Mucosa of rectum (tissue), 2 donors: Measurements from ENCODE around the gene HIPK1.

Experiments used
- H3K27ac ChIP-seq, 2 donors: one replicate each; pipeline ENCODE4 v1.7.0; 2013; ENCODE audit warnings: inconsistent platforms in 2 of 2, low read depth in 2 of 2, low read length in 2 of 2
- H3K27me3 ChIP-seq, 2 donors: one replicate each; pipeline ENCODE4 v1.7.0; 2013; ENCODE audit warnings: low read length in 2 of 2; ENCODE audit not compliant: control insufficient read depth in 2 of 2, insufficient read depth in 2 of 2
- H3K36me3 ChIP-seq, 2 donors: one replicate each; pipeline ENCODE4 v1.7.0; 2013; ENCODE audit warnings: low read length in 2 of 2; ENCODE audit not compliant: control insufficient read depth in 2 of 2, insufficient read depth in 2 of 2
- H3K4me1 ChIP-seq, 2 donors: one replicate each; pipeline ENCODE4 v1.7.0; 2013; ENCODE audit warnings: low read length in 2 of 2, mild to moderate bottlenecking in 1 of 2; ENCODE audit not compliant: control insufficient read depth in 2 of 2, insufficient read depth in 2 of 2
- H3K4me3 ChIP-seq, 2 donors: one replicate each; pipeline ENCODE4 v1.7.0; 2013; ENCODE audit warnings: low read length in 2 of 2
- H3K9ac ChIP-seq, 2 donors: one replicate each; pipeline ENCODE4 v1.7.0; 2013; ENCODE audit warnings: low read length in 2 of 2, low read depth in 1 of 2, mild to moderate bottlenecking in 1 of 2
- H3K9me3 ChIP-seq, 2 donors: one replicate each; pipeline ENCODE4 v1.7.0; 2013; ENCODE audit warnings: low read length in 2 of 2; ENCODE audit not compliant: control insufficient read depth in 2 of 2
- donor health status: healthy.
- donor health status: Normal muscosa, but diverticular disease.

The HIPK1 gene

DNA sequence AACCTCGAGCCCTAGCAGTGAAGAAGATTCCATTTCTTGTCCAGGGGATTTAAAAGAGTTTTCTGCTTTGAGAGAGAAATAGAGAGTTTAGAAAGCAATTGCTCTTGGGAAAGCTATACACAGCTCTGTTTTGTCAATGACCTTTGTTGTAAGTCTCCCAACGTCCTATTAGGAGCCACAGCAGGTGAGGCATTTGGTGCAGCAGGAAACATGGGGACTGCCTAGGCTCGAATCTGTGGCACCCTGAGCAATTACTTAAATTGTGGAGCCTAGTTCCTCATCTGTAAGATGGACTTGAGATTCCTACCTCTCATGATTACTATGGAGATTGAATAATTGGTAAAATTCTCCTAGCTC is 15.8 kb upstream of the HIPK1 start:
- Histone ChIP-seq H3K27me3 (no peaks in the 10 kb centered on the region), H3K27ac (no peak overlapping the region), H3K9ac (no peak overlapping the region), H3K4me3 (no peak overlapping the region), H3K36me3 (peaks cover 7 to 27% of the 10 kb centered on the region in 2 donors), H3K4me1 (peaks cover 0 to 4% of the 10 kb centered on the region in 2 donors), H3K9me3 (no peaks in the 10 kb centered on the region)

- Histone ChIP-seq H3K36me3 (peaks cover 7 to 21% of the 10 kb centered on the region in 2 donors), H3K4me3 (no peak overlapping the region), H3K4me1 (peaks cover 0 to 4% of the 10 kb centered on the region in 2 donors), H3K9me3 (no peaks in the 10 kb centered on the region), H3K27ac (no peak overlapping the region), H3K27me3 (no peaks in the 10 kb centered on the region), H3K9ac (no peak overlapping the region)
These were observed 15.0 kb upstream of the HIPK1 start for GRCh38 chr1:113913887-113914664.

- no peak overlapping the region for H3K27ac ChIP-seq
- no peaks in the 10 kb centered on the region for H3K27me3 ChIP-seq
These were observed 12.2 kb upstream of the HIPK1 start for GRCh38 chr1:113916974-113917373.

DNA sequence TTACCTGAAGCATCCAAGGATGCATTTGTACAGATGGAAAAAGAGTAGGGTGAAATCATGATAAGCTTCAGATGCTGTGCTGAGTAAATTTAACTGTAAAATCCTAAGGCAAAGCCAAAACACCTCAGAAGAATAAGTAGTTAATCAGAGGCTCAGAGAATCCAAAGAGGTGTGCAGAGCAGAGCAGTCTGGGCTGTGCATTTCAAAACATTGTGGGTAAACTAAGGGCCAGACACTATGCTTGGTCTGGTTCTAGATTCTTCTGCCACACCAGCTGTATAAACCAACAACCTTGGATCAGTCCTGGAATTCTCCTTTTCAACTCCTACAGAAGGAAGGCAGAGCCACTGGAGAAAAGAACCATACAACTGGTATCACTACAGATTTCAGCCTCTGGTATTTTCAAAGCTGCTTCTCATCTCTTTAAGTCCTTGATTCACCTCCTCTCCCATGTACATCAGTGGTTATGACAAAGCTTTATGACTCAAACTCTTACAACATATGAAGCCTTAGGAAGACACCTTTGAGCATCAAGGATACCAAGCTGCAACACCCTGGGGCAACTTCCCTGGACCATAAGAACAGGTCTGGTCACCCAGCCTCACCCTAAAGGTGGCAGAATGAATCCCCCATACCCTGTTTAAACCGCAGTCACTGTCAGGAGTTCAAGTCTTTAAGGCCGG is 11.6 kb upstream of the HIPK1 start:
- no peaks in the 10 kb centered on the region for H3K9me3 ChIP-seq
- H3K4me1 ChIP-seq: peaks cover 0 to 4% of the 10 kb centered on the region in 2 donors
- H3K27ac ChIP-seq: no peak overlapping the region
- H3K9ac ChIP-seq: no peak overlapping the region
- H3K36me3 ChIP-seq: peaks cover 0 to 1% of the 10 kb centered on the region in 2 donors
- H3K4me3 ChIP-seq: no peak overlapping the region
- no peaks in the 10 kb centered on the region for H3K27me3 ChIP-seq

More at GRCh38 chr1:113916974-113917373, 12.2 kb upstream of the HIPK1 start:
- H3K36me3 ChIP-seq: peaks cover 0 to 4% of the 10 kb centered on the region in 2 donors
- no peak overlapping the region for H3K4me3 ChIP-seq
- no peak overlapping the region for H3K9ac ChIP-seq
- H3K9me3 ChIP-seq: no peaks in the 10 kb centered on the region
- peaks cover 0 to 4% of the 10 kb centered on the region in 2 donors for H3K4me1 ChIP-seq

- Histone ChIP-seq H3K9me3 (no peaks in the 10 kb centered on the region), H3K4me1 (no peaks in the 10 kb centered on the region), H3K27me3 (no peaks in the 10 kb centered on the region), H3K9ac (no peak overlapping the region), H3K36me3 (no peaks in the 10 kb centered on the region), H3K4me3 (no peak overlapping the region), H3K27ac (no peak overlapping the region)
These were observed 10.9 kb upstream of the HIPK1 start for GRCh38 chr1:113918243-113918642.

DNA sequence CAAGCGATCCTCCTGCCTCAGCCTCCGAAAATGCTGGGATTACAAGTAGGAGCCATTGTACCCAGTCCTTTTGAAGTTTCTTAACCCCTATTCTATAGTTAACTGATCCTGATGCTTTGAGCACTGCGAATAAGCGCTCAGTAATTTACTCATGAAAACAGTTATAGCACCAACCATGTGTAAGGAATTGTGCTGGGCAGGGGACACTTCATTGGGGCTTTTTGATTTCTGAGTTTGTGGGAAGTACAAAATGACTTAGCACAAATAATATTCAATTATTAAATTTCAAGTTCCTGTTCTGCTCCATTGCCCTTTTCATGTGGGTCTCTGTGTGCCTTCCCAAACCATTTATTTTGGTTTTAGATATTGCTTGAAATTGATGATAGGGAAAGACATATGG is 6.2 kb upstream of the HIPK1 start:
- no peaks in the 10 kb centered on the region for H3K36me3 ChIP-seq
- H3K4me3 ChIP-seq: no peak overlapping the region
- no peak overlapping the region for H3K9ac ChIP-seq
- H3K27ac ChIP-seq: no peak overlapping the region
- H3K9me3 ChIP-seq: no peaks in the 10 kb centered on the region
- peaks cover 0 to under 1% of the 10 kb centered on the region in 2 donors for H3K4me1 ChIP-seq
- H3K27me3 ChIP-seq: no peaks in the 10 kb centered on the region

DNA sequence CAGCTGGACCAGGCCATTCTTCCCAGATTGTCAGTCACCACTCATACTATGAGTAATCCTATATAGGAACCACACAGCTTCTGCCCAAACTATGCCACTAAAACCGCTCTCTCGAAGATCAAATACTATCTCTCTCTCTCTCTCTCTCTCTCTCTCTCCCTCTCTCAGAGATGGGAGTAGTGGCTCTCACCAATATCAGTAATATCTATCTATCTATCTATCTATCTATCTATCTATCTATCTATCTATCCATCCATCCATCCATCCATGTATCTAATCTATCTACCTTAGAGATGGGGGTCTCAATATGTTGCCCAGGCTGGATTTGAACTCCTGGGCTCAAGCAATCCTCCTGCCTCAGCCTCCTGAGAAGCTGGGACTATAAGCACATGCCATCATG is 4.7 kb upstream of the HIPK1 start:
- Histone ChIP-seq H3K4me1 (peaks cover 0 to 8% of the 10 kb centered on the region in 2 donors), H3K36me3 (no peaks in the 10 kb centered on the region), H3K9me3 (no peaks in the 10 kb centered on the region), H3K27ac (no peak overlapping the region), H3K4me3 (no peak overlapping the region), H3K27me3 (no peaks in the 10 kb centered on the region), H3K9ac (no peak overlapping the region)

- peak overlapping the region; percentile 90 to 92 for H3K4me3 ChIP-seq
- no peaks in the 10 kb centered on the region for H3K36me3 ChIP-seq
- peak overlapping the region; percentile 97 to 99 for H3K27ac ChIP-seq
These were observed 765 bp upstream of the HIPK1 start for GRCh38 chr1:113928187-113928930.

GRCh38 chr1:113929750-113930498 is 800 bp downstream of the HIPK1 start:
- Histone ChIP-seq H3K9ac (peak overlapping the region; percentile 97), H3K4me3 (peak overlapping the region; percentile 92 to 96), H3K27me3 (no peaks in the 10 kb centered on the region), H3K9me3 (no peaks in the 10 kb centered on the region), H3K36me3 (no peaks in the 10 kb centered on the region), H3K4me1 (peaks cover 25 to 39% of the 10 kb centered on the region in 2 donors), H3K27ac (peak overlapping the region; percentile 97 to 99)

More at GRCh38 chr1:113928187-113928930, 765 bp upstream of the HIPK1 start:
- no peaks in the 10 kb centered on the region for H3K27me3 ChIP-seq
- H3K9me3 ChIP-seq: no peaks in the 10 kb centered on the region
- peaks cover 25 to 35% of the 10 kb centered on the region in 2 donors for H3K4me1 ChIP-seq
- peak overlapping the region; percentile 97 for H3K9ac ChIP-seq
